Neural crest cell (in vitro differentiated cells): ENCODE results near the gene DAZAP1. TPM values are rescaled to one million over a fixed set of nuclear protein-coding genes. Genes with fewer than 3 reads are reported as not detected.
A peak's percentile ranks its signal among the peaks of the same experiment; 100 is the strongest.

ENCODE experiments used
- DNase-seq: peaks from one replicate; pipeline ENCODE4 v3.0.0; 2021; ENCODE audit warnings: low read depth, mixed read lengths, low spot score
- H3K27ac Mint-ChIP-seq: one replicate; pipeline ENCODE4 v1.8.0; 2021; ENCODE audit warnings: mild to moderate bottlenecking, mixed read lengths; ENCODE audit not compliant: unreplicated experiment
- H3K27me3 Mint-ChIP-seq: 2 replicates; pipeline ENCODE4 v1.8.0; 2021; ENCODE audit warnings: low read depth, mild to moderate bottlenecking, mixed read lengths
- H3K36me3 Mint-ChIP-seq: 2 replicates; pipeline ENCODE4 v1.8.0; 2021; ENCODE audit warnings: low read depth, mild to moderate bottlenecking, mixed read lengths
- H3K4me1 Mint-ChIP-seq: 2 replicates; pipeline ENCODE4 v1.8.0; 2021; ENCODE audit warnings: mixed read lengths
- H3K4me3 Mint-ChIP-seq: one replicate; pipeline ENCODE4 v1.8.0; 2021; ENCODE audit warnings: mild to moderate bottlenecking, mixed read lengths
- H3K9me3 Mint-ChIP-seq: 2 replicates; pipeline ENCODE4 v1.8.0; 2021; ENCODE audit warnings: mixed read lengths
- CTCF ChIP-seq: fragments of 200-600 bp; sonication (generic); conservative IDR thresholded peaks from 2 replicates; pipeline ENCODE4 v1.5.0; 2021; ENCODE audit warnings: antibody characterized with exemption, mild to moderate bottlenecking
- total RNA-seq: library from RNA; stranded (reverse); gene quantifications from 2 replicates; pipeline ENCODE4 v1.2.1, GENCODE V29; 2021

The DAZAP1 gene
- total RNA-seq, 1 donor from 2014 or later, result 146 TPM

- H3K9me3 Mint-ChIP-seq, result no peaks in the 10 kb centered on the region
- peaks cover 19% of the 10 kb centered on the region for H3K4me1 Mint-ChIP-seq
- H3K4me3 Mint-ChIP-seq, result peak overlapping the region; percentile 86
- no peak for DNase-seq
- H3K27ac Mint-ChIP-seq, result no peak overlapping the region
- H3K36me3 Mint-ChIP-seq, result peaks cover 27% of the 10 kb centered on the region
- peaks cover 20% of the 10 kb centered on the region for H3K27me3 Mint-ChIP-seq
- TF ChIP-seq CTCF, result no peak
These were observed 33.0 kb downstream of the DAZAP1 start for GRCh38 chr19:1440418-1440801.

- peaks cover 26% of the 10 kb centered on the region for H3K36me3 Mint-ChIP-seq
- no peaks in the 10 kb centered on the region for H3K9me3 Mint-ChIP-seq
- no peak for DNase-seq
- TF ChIP-seq CTCF, result no peak
- peaks cover 18% of the 10 kb centered on the region for H3K4me1 Mint-ChIP-seq
- H3K27ac Mint-ChIP-seq, result no peak overlapping the region
- H3K4me3 Mint-ChIP-seq, result peak overlapping the region; percentile 86
- H3K27me3 Mint-ChIP-seq, result peaks cover 21% of the 10 kb centered on the region
These were observed 33.6 kb downstream of the DAZAP1 start for GRCh38 chr19:1441022-1441426.

GRCh38 chr19:1441677-1442438 is 34.5 kb downstream of the DAZAP1 start:
- H3K4me3 Mint-ChIP-seq, result peak overlapping the region; percentile 86
- H3K4me1 Mint-ChIP-seq, result peaks cover 18% of the 10 kb centered on the region
- peaks cover 26% of the 10 kb centered on the region for H3K36me3 Mint-ChIP-seq
- peaks cover 24% of the 10 kb centered on the region for H3K27me3 Mint-ChIP-seq
- no peak overlapping the region for H3K27ac Mint-ChIP-seq
- no peaks in the 10 kb centered on the region for H3K9me3 Mint-ChIP-seq
- no peak for TF ChIP-seq CTCF
- DNase-seq, result no peak

GRCh38 chr19:1445185-1445931 is 38.0 kb downstream of the DAZAP1 start:
- Mint-ChIP-seq H3K4me3 (peak overlapping the region; percentile 84), H3K36me3 (peaks cover 15% of the 10 kb centered on the region), H3K27me3 (peaks cover 42% of the 10 kb centered on the region), H3K27ac (peak overlapping the region; percentile 43), H3K9me3 (no peaks in the 10 kb centered on the region), H3K4me1 (peaks cover 22% of the 10 kb centered on the region)
- peak; percentile 89 for TF ChIP-seq CTCF
- peak; percentile 83 for DNase-seq

- H3K27ac Mint-ChIP-seq, result no peak overlapping the region
- H3K27me3 Mint-ChIP-seq, result peaks cover 50% of the 10 kb centered on the region
- peaks cover 30% of the 10 kb centered on the region for H3K4me1 Mint-ChIP-seq
- no peak for TF ChIP-seq CTCF
- DNase-seq, result peak; percentile 73
- peaks cover 9% of the 10 kb centered on the region for H3K36me3 Mint-ChIP-seq
- no peak overlapping the region for H3K4me3 Mint-ChIP-seq
- H3K9me3 Mint-ChIP-seq, result no peaks in the 10 kb centered on the region
These were observed 38.7 kb downstream of the DAZAP1 start for GRCh38 chr19:1445932-1446712.
